K562 (cell line): Measurements from ENCODE around the gene PITRM1. TPM values are rescaled to one million over a fixed set of nuclear protein-coding genes. Genes with fewer than 3 reads are reported as not detected.

Experiments
- ATAC-seq: fragments of 200-7000 bp; cut with Tn5 transposase; 3 replicates; pipeline ENCODE4 v1.9.1; 2020; ENCODE audit warnings: moderate library complexity
- BruUV-seq: library from RNA; stranded (reverse); fragments of 400-500 nt; replicated peaks from 2 replicates; lab custom pipeline; 2021; lab: Mats Ljungman, UMichigan
- CTCF ChIA-PET: fragments of 300-600 bp; formaldehyde crosslinking; extraction: SDS; loops from one replicate; lab custom pipeline; 2021; ENCODE audit warnings: low intra/inter-chr PET ratio; lab: Yijun Ruan, JAX
- POLR2A ChIA-PET: fragments of 300-600, 350-650 bp; sonication (Branson Sonifier 250); formaldehyde crosslinking; extraction: SDS; loops from one replicate; lab custom pipeline; 2021; ENCODE audit warnings: antibody characterized with exemption, inconsistent platforms; lab: Yijun Ruan, JAX
- DNase-seq, 4 experiments: peaks; one replicate each; pipeline versions ENCODE4 v3.0.0 to v3.0.0-alpha.2; 2011 to 2018; ENCODE audit warnings: low spot score in 3 of 4, mixed read lengths in 3 of 4; ENCODE audit errors: extremely low read depth in 1 of 4
- FAIRE-seq: peaks from 2 replicates; lab custom pipeline; 2011; peaks lifted over from hg19 to GRCh38; lab: Jason Lieb, UNC
- H2AFZ ChIP-seq: 2 replicates; pipeline ENCODE4 v1.6.0; 2011; ENCODE audit warnings: low read depth, low read length, control low read depth, inconsistent platforms
- H3K27ac ChIP-seq: fragments of 200-600 bp; 3 replicates; pipeline ENCODE4 v1.8.0; 2011; ENCODE audit warnings: low read depth, mild to moderate bottlenecking, control low read depth, inconsistent platforms, low read length, moderate library complexity, mixed read lengths; ENCODE audit errors: extremely low read depth
- H3K27me3 ChIP-seq, 2 experiments: fragments of 300-600 bp in 1 of 2; 2 replicates in 1 of 2; 3 replicates in 1 of 2; pipeline versions ENCODE4 v1.6.0 to v1.8.0; 2011; ENCODE audit warnings: inconsistent platforms in 2 of 2, low read length in 2 of 2, mild to moderate bottlenecking in 1 of 2, mixed read lengths in 1 of 2, moderate library complexity in 1 of 2; ENCODE audit not compliant: control insufficient read depth in 2 of 2, insufficient read depth in 2 of 2
- H3K36me3 ChIP-seq: fragments of 300-600 bp; 3 replicates; pipeline ENCODE4 v1.8.0; 2011; ENCODE audit warnings: mild to moderate bottlenecking, low read length, inconsistent platforms; ENCODE audit not compliant: control insufficient read depth, insufficient read depth
- H3K4me1 ChIP-seq, 2 experiments: fragments of 200-600 bp in 1 of 2; replicated peaks in 1 of 2; 2 replicates in 1 of 2; 3 replicates in 1 of 2; pipeline versions ENCODE4 v1.5.1 to v1.8.0; 2011; ENCODE audit warnings: inconsistent platforms in 2 of 2, low read length in 2 of 2, mild to moderate bottlenecking in 1 of 2, mixed read lengths in 1 of 2, moderate library complexity in 1 of 2; ENCODE audit not compliant: control insufficient read depth in 2 of 2, insufficient read depth in 2 of 2
- H3K4me2 ChIP-seq: 2 replicates; pipeline ENCODE4 v1.6.1; 2011; ENCODE audit warnings: low read length, control low read depth, inconsistent platforms, mixed read lengths; ENCODE audit not compliant: insufficient read depth
- H3K4me3 ChIP-seq: fragments of 200-600 bp; sonication (generic), shearing (Covaris generic); 2 replicates; pipeline ENCODE4 v1.5.1; 2016; ENCODE audit warnings: control low read depth, inconsistent platforms
- H3K79me2 ChIP-seq: fragments of 200-600 bp; 3 replicates; pipeline ENCODE4 v1.8.0; 2011; ENCODE audit warnings: low read length, inconsistent platforms; ENCODE audit not compliant: control insufficient read depth, insufficient read depth
- H3K9ac ChIP-seq, 2 experiments: 2 replicates each; pipeline versions ENCODE4 v1.6.0 to v1.6.1; 2011; ENCODE audit warnings: low read depth in 2 of 2, low read length in 2 of 2, control low read depth in 1 of 2, inconsistent platforms in 1 of 2, mild to moderate bottlenecking in 1 of 2, mixed read lengths in 1 of 2; ENCODE audit not compliant: insufficient read depth in 1 of 2
- H3K9me1 ChIP-seq: one replicate; pipeline ENCODE4 v1.6.0; 2011; ENCODE audit warnings: inconsistent platforms, mild to moderate bottlenecking, low read length, moderate library complexity; ENCODE audit not compliant: control insufficient read depth, insufficient read depth
- H3K9me3 ChIP-seq: replicated peaks from 2 replicates; pipeline ENCODE4 v1.5.1; 2011; ENCODE audit warnings: low read depth, low read length, inconsistent platforms; ENCODE audit not compliant: control insufficient read depth, insufficient read depth
- H4K20me1 ChIP-seq: replicated peaks from 2 replicates; pipeline ENCODE4 v1.6.1; 2011; ENCODE audit warnings: low read length, inconsistent platforms, mixed read lengths; ENCODE audit not compliant: control insufficient read depth, insufficient read depth
- ATF6 ChIP-seq: sonication (generic); formaldehyde crosslinking; IDR thresholded peaks from 2 replicates; pipeline ENCODE4 v1.4.0; 2020; ENCODE audit warnings: mild to moderate bottlenecking, missing genetic modification reagents
- FOXK1 ChIP-seq: sonication (generic); formaldehyde crosslinking; IDR thresholded peaks from 2 replicates; pipeline ENCODE4 v1.8.0; 2022; ENCODE audit warnings: missing genetic modification reagents, mild to moderate bottlenecking, borderline replicate concordance
- PPARD ChIP-seq: fragments of 250-450 bp; sonication (Bioruptor Pico); IDR thresholded peaks from 2 replicates; pipeline ENCODE4 v1.8.0; 2022; ENCODE audit warnings: inconsistent platforms, mild to moderate bottlenecking, moderate library complexity
- WGBS: fragments of 100-300 bp; shearing (Covaris generic); methylation state at CpG from one replicate; pipeline ENCODE4 v1.1.6; 2016; ENCODE audit warnings: low coverage, mixed read lengths; ENCODE audit not compliant: insufficient coverage; ENCODE audit errors: missing lambda C conversion rate; 5-methylcytosine and 5-hydroxymethylcytosine counted together
- in situ Hi-C: fragments of 300-500 bp; cut with MboI; formaldehyde crosslinking; loops from 4 replicates; pipeline ENCODE4 v1.15.0; 2018; ENCODE audit warnings: inconsistent platforms, mixed read lengths
- intact Hi-C: fragments of 100-400 bp; cut with micrococcal nuclease; formaldehyde crosslinking; loops from 2 replicates; pipeline ENCODE4 v1.14.2; 2022
- polyA plus RNA-seq, 8 experiments: library from polyadenylated mRNA; depleted of rRNA in 4 of 8; stranded (reverse) in 5 of 8; unstranded in 3 of 8; fragments of >200 nt; fragmentation: Nextera tagmentation in 2 of 8; fragmentation: Illumina TruSeq in 1 of 8; extraction: Ambion mirVana in 2 of 8; extraction: Trizol in 1 of 8; gene quantifications; 2 replicates each; pipeline versions ENCODE4 v1.2.1 to v1.2.3, GENCODE V29; 2011 to 2014; ENCODE audit warnings: inconsistent platforms in 1 of 8, missing spikeins in 1 of 8
- total RNA-seq, 7 experiments: library from RNA; depleted of rRNA in 6 of 7; stranded (reverse); fragments of >200 nt in 6 of 7; fragmentation: Illumina TruSeq in 2 of 7; extraction: Trizol in 2 of 7; gene quantifications; 2 replicates each; pipeline versions ENCODE4 v1.2.1 to v1.2.3, GENCODE V29; 2011 to 2021; ENCODE audit warnings: low replicate concordance in 1 of 7

Gene PITRM1
- total and polyA plus RNA-seq, 9 of the 15 experiments (the other 6 are each of a cell fraction or from before 2014, with no cell fraction given), result 21.1 to 70.4 (median 39.7) TPM

GRCh38 chr10:3169673-3170072 is 2.9 kb downstream of the PITRM1 start (continued):
- no peak for TF ChIP-seq ATF6 (CRISPR knock-in tag)

GRCh38 chr10:3169271-3169670 is 3.3 kb downstream of the PITRM1 start:
- Histone ChIP-seq H2AFZ (no peak overlapping the region), H3K27me3 (no peaks in the 10 kb centered on the region), H3K79me2 (peaks cover 25% of the 10 kb centered on the region), H3K9ac (no peak overlapping the region), H3K4me1 (peaks cover 6 to 19% of the 10 kb centered on the region in 2 experiments; a peak in 4 of 5 replicates), H3K4me2 (no peak overlapping the region), H4K20me1 (no peaks in the 10 kb centered on the region), H3K9me1 (no peaks in the 10 kb centered on the region), H3K27ac (no peak overlapping the region), H3K9me3 (no peaks in the 10 kb centered on the region), H3K36me3 (peaks cover 61% of the 10 kb centered on the region), H3K4me3 (no peak overlapping the region)
- POLR2A ChIA-PET, result interaction anchor here (0.6 kb wide), 2 partner anchors 12 to 609 kb away, joined by 3 to 4 read pairs; no protein-coding TSS in a partner anchor
- FAIRE-seq (no peak), DNase-seq (no peak), ATAC-seq (no peak)
- in situ Hi-C loops, result no loop called here
- BruUV-seq, result no TSS peak
- intact Hi-C loops, result no loop called here
- TF ChIP-seq PPARD (CRISPR knock-in tag) (no peak), FOXK1 (no peak)
- CTCF ChIA-PET, result no interaction called here
- 94% methylated on average over 7 of the region's 10 CpGs for WGBS
